Ureter (tissue), 1 donor: Measurements from ENCODE around the gene MMP27. TPM values are rescaled to one million over a fixed set of nuclear protein-coding genes. Genes with fewer than 3 reads are reported as not detected.

Source experiments
- DNase-seq: peaks from one replicate; pipeline ENCODE4 v3.0.0-alpha.2; 2020; ENCODE audit warnings: low spot score
- total RNA-seq: library from RNA; stranded (reverse); gene quantifications from one replicate; pipeline ENCODE4 v1.2.4, GENCODE V29; 2023
- donor health status: DM: yes; HTN: yes; CAD: no.

Gene MMP27
- total RNA-seq, 1 donor from 2014 or later = not detected

- DNase-seq = no peak
Measured at GRCh38 chr11:102703826-102704493, 1.6 kb downstream of the MMP27 start.

GRCh38 chr11:102695201-102695600 is 10.4 kb downstream of the MMP27 start:
- no peak for DNase-seq

GRCh38 chr11:102685754-102686153 is 19.8 kb downstream of the MMP27 start:
- DNase-seq = no peak

- DNase-seq = no peak
Measured at GRCh38 chr11:102685338-102685737, 20.2 kb downstream of the MMP27 start.

- no peak for DNase-seq
Measured at GRCh38 chr11:102683277-102683676, 22.3 kb downstream of the MMP27 start.

GRCh38 chr11:102680945-102681344 is 24.6 kb downstream of the MMP27 start:
- DNase-seq = no peak

GRCh38 chr11:102678022-102678421 is 27.5 kb downstream of the MMP27 start:
- no peak for DNase-seq

- no peak for DNase-seq
Measured at GRCh38 chr11:102676084-102676483, 29.5 kb downstream of the MMP27 start.

- no peak for DNase-seq
Measured at GRCh38 chr11:102669664-102670063, 35.9 kb downstream of the MMP27 start.

GRCh38 chr11:102666331-102666957 is 39.1 kb downstream of the MMP27 start:
- DNase-seq = no peak

- no peak for DNase-seq
Measured at GRCh38 chr11:102664001-102664752, 41.4 kb downstream of the MMP27 start.

- DNase-seq = no peak
Measured at GRCh38 chr11:102662607-102663006, 43.0 kb downstream of the MMP27 start.

GRCh38 chr11:102661040-102661439 is 44.5 kb downstream of the MMP27 start:
- DNase-seq = no peak

GRCh38 chr11:102656528-102656927 is 49.0 kb downstream of the MMP27 start:
- no peak for DNase-seq

GRCh38 chr11:102655547-102655946 is 50.0 kb downstream of the MMP27 start:
- no peak for DNase-seq

- no peak for DNase-seq
Measured at GRCh38 chr11:102654761-102655160, 50.8 kb downstream of the MMP27 start.

- no peak for DNase-seq
Measured at GRCh38 chr11:102653744-102654291, 51.8 kb downstream of the MMP27 start.

- DNase-seq = no peak
Measured at GRCh38 chr11:102647430-102647829, 58.1 kb downstream of the MMP27 start.

GRCh38 chr11:102643941-102644340 is 61.6 kb downstream of the MMP27 start:
- DNase-seq = no peak
